ENCODE measurements around the gene GATA5. TPM values are rescaled to one million over a fixed set of nuclear protein-coding genes. Genes with fewer than 3 reads are reported as not detected.

GATA5 gene
- total and polyA plus RNA-seq, 10 of the 15 experiments (the other 5 are each of a cell fraction or from before 2014, with no cell fraction given), result not detected

GRCh38 chr20:62455929-62456328, 19.9 kb downstream of the GATA5 start:
- peaks cover 0 to 5% of the 10 kb centered on the region in 2 experiments; a peak in 3 of 4 replicates for H3K27me3 ChIP-seq (replicated peaks in 1 of 2; ENCODE audit: control insufficient read depth in 2 of 2, insufficient read depth in 2 of 2, low read length in 1 of 2)
- ATAC-seq, result no peak
- no peak overlapping the region for H3K4me2 ChIP-seq (ENCODE audit: control insufficient read depth, insufficient read depth)
- H3K4me3 ChIP-seq, result no peak overlapping the region
- H4K20me1 ChIP-seq (ENCODE audit: control insufficient read depth, insufficient read depth), result no peaks in the 10 kb centered on the region
- H3K27ac ChIP-seq (ENCODE audit: control insufficient read depth, insufficient read depth), result no peak overlapping the region
- no TSS peak for BruUV-seq (replicated peaks)
- H3K79me2 ChIP-seq (ENCODE audit: control insufficient read depth, insufficient read depth, low read length), result no peaks in the 10 kb centered on the region
- ChIA-PET CTCF (no interaction called here), RAD21 (ENCODE audit: unreplicated experiment) (no interaction called here), POLR2A (no interaction called here), SMC1A (ENCODE audit: uncharacterized antibody, unreplicated experiment) (no interaction called here)
- no peaks in the 10 kb centered on the region for H3K4me1 ChIP-seq (ENCODE audit: control insufficient read depth, insufficient read depth, low read length)
- H3K9me3 ChIP-seq (replicated peaks; ENCODE audit: control insufficient read depth, insufficient read depth, low read length), result no peaks in the 10 kb centered on the region
- in situ Hi-C loops (cut with MboI) (no loop called here), intact Hi-C loops (cut with micrococcal nuclease; ENCODE audit: unreplicated experiment) (no loop called here)
- no peak for DNase-seq (ENCODE audit: low read depth, low spot score)
- no peak overlapping the region for H3K9ac ChIP-seq (ENCODE audit: control insufficient read depth, insufficient read depth, low read length)
- WGBS (ENCODE audit: insufficient coverage, insufficient replicate concordance, low lambda C conversion rate, missing lambda C conversion rate), result 31% methylated on average over 15 of the region's 15 CpGs
- no peak for FAIRE-seq
- H2AFZ ChIP-seq (ENCODE audit: control insufficient read depth, low read depth, low read length), result no peak overlapping the region
- no peak for TF ChIP-seq MTA2 (IDR thresholded peaks at IDR 0.05; ENCODE audit: low read depth)
- TF ChIP-seq ZNF687 (IDR thresholded peaks at IDR 0.05), result no peak
- no peak for TF ChIP-seq FOXK2 (IDR thresholded peaks at IDR 0.05)
- no peak for TF ChIP-seq BCL3 (IDR thresholded peaks at IDR 0.05; ENCODE audit: borderline replicate concordance, insufficient read depth, low read depth, low read length, poor library complexity, severe bottlenecking)
- no peak for TF ChIP-seq ZBTB4 (CRISPR knock-in tag; IDR thresholded peaks at IDR 0.05)
- H3K36me3 ChIP-seq (ENCODE audit: control insufficient read depth in 2 of 2, insufficient read depth in 2 of 2, low read length in 1 of 2), result no peaks in the 10 kb centered on the region
